NCI-H82 treated with DMSO at 0.1 percent for 48 hours (cell line): ENCODE measurements around the gene SFTPB.
"Not testable (repeated sequence)": the region's sequence is repeated elsewhere in the genome, so short reads cannot be mapped to it uniquely, and the experiment has no call there.

Experiments used
- DNase-seq: peaks from one replicate; lab custom pipeline; 2025; ENCODE audit not compliant: unreplicated experiment; lab: John Stamatoyannopoulos, UW

The SFTPB gene

GRCh38 chr2:85668009-85668856 is at the start of gene SFTPB:
SFTPB (minus strand) TSS chr2:85668199; CDS start chr2:85668183, 16 bp downstream.
- no peak for DNase-seq

- DNase-seq: peak; percentile 44
Measured at GRCh38 chr2:85717308-85718008, 49.5 kb upstream of the SFTPB start.

- no peak for DNase-seq
Measured at GRCh38 chr2:85716346-85716914, 48.4 kb upstream of the SFTPB start.

GRCh38 chr2:85714841-85715240 is 46.8 kb upstream of the SFTPB start:
- DNase-seq: no peak

- not testable (repeated sequence) for DNase-seq
Measured at GRCh38 chr2:85714421-85714820, 46.4 kb upstream of the SFTPB start.

- DNase-seq: no peak
Measured at GRCh38 chr2:85713836-85714235, 45.8 kb upstream of the SFTPB start.

- no peak for DNase-seq
Measured at GRCh38 chr2:85712849-85713612, 45.0 kb upstream of the SFTPB start.

GRCh38 chr2:85712336-85712735 is 44.3 kb upstream of the SFTPB start:
- DNase-seq: no peak

- DNase-seq: no peak
Measured at GRCh38 chr2:85711578-85712060, 43.6 kb upstream of the SFTPB start.

- DNase-seq: no peak
Measured at GRCh38 chr2:85710687-85711577, 42.9 kb upstream of the SFTPB start.

- DNase-seq: no peak
Measured at GRCh38 chr2:85709401-85709811, 41.4 kb upstream of the SFTPB start.

GRCh38 chr2:85708641-85709040 is 40.6 kb upstream of the SFTPB start:
- no peak for DNase-seq

GRCh38 chr2:85707304-85707703 is 39.3 kb upstream of the SFTPB start:
- peak; percentile 45 for DNase-seq

- DNase-seq: no peak
Measured at GRCh38 chr2:85706599-85707296, 38.7 kb upstream of the SFTPB start.

- DNase-seq: no peak
Measured at GRCh38 chr2:85706063-85706462, 38.1 kb upstream of the SFTPB start.

- no peak for DNase-seq
Measured at GRCh38 chr2:85705680-85706039, 37.7 kb upstream of the SFTPB start.

GRCh38 chr2:85704800-85705679 is 37.0 kb upstream of the SFTPB start:
- no peak for DNase-seq

- DNase-seq: no peak
Measured at GRCh38 chr2:85704038-85704437, 36.0 kb upstream of the SFTPB start.

GRCh38 chr2:85703329-85703728 is 35.3 kb upstream of the SFTPB start:
- DNase-seq: no peak
